ENCODE measurements around the gene LHFPL5. TPM values are rescaled to one million over a fixed set of nuclear protein-coding genes. Genes with fewer than 3 reads are reported as not detected.

Gene LHFPL5
- total RNA-seq, 1 donor from 2014 or later: not detected

GRCh38 chr6:35771343-35771627 lies 33.9 kb upstream of the LHFPL5 start:
- DNase-seq (no peak), ATAC-seq (peak in 1 of 2 donors; percentile 35)
- no peak overlapping the region for H3K4me3 ChIP-seq
- H3K36me3 ChIP-seq: no peaks in the 10 kb centered on the region
- no peak overlapping the region for H3K27ac ChIP-seq
- intact Hi-C loops (cut with DNase I): no loop called here
- peaks cover 3% of the 10 kb centered on the region for H3K4me1 ChIP-seq
- H3K27me3 ChIP-seq (ENCODE audit: low read depth): peaks cover 18% of the 10 kb centered on the region
- TF ChIP-seq CTCF (IDR thresholded peaks at IDR 0.05): no peak
- H3K9me3 ChIP-seq: no peaks in the 10 kb centered on the region

- no peak overlapping the region for H3K4me3 ChIP-seq
- H3K36me3 ChIP-seq: no peaks in the 10 kb centered on the region
- H3K27ac ChIP-seq: no peak overlapping the region
- H3K4me1 ChIP-seq: peaks cover 8% of the 10 kb centered on the region
- ATAC-seq (no peak), DNase-seq (no peak)
- H3K27me3 ChIP-seq (ENCODE audit: low read depth): peaks cover 29% of the 10 kb centered on the region
- no peaks in the 10 kb centered on the region for H3K9me3 ChIP-seq
- intact Hi-C loops (cut with DNase I): no loop called here
- TF ChIP-seq CTCF (IDR thresholded peaks at IDR 0.05): no peak
Observed at GRCh38 chr6:35774116-35774794, 30.9 kb upstream of the LHFPL5 start.

- intact Hi-C loops (cut with DNase I): no loop called here
- ATAC-seq (no peak), DNase-seq (no peak)
- no peak for TF ChIP-seq CTCF (IDR thresholded peaks at IDR 0.05)
- H3K9me3 ChIP-seq: no peaks in the 10 kb centered on the region
- peaks cover 29% of the 10 kb centered on the region for H3K27me3 ChIP-seq (ENCODE audit: low read depth)
- H3K4me1 ChIP-seq: peaks cover 8% of the 10 kb centered on the region
- no peak overlapping the region for H3K4me3 ChIP-seq
- H3K27ac ChIP-seq: no peak overlapping the region
- H3K36me3 ChIP-seq: no peaks in the 10 kb centered on the region
Observed at GRCh38 chr6:35775031-35775430, 30.1 kb upstream of the LHFPL5 start.

- ATAC-seq (peak; percentile 36 to 47), DNase-seq (no peak)
- peaks cover 8% of the 10 kb centered on the region for H3K4me1 ChIP-seq
- H3K9me3 ChIP-seq: no peaks in the 10 kb centered on the region
- no peak within 1 kb of the TSS for H3K27ac ChIP-seq
- no peak for TF ChIP-seq CTCF (IDR thresholded peaks at IDR 0.05)
- no peaks in the 10 kb centered on the region for H3K36me3 ChIP-seq
- intact Hi-C loops (cut with DNase I): no loop called here
- H3K27me3 ChIP-seq (ENCODE audit: low read depth): peaks cover 33% of the 10 kb centered on the region
- peak within 1 kb of the TSS; percentile 51 for H3K4me3 ChIP-seq
Observed at GRCh38 chr6:35776364-35777215, 28.6 kb upstream of the LHFPL5 start, which contains the start of gene CLPSL2. TSS of gene CLPSL2 (plus strand) at chr6:35776598. CDS start at chr6:35776619, 21 bp downstream.

- Histone ChIP-seq H3K27ac (no peak overlapping the region), H3K27me3 (ENCODE audit: low read depth) (peaks cover 33% of the 10 kb centered on the region), H3K4me3 (no peak overlapping the region), H3K4me1 (peaks cover 8% of the 10 kb centered on the region), H3K36me3 (no peaks in the 10 kb centered on the region), H3K9me3 (no peaks in the 10 kb centered on the region)
- intact Hi-C loops (cut with DNase I): no loop called here
- no peak for TF ChIP-seq CTCF (IDR thresholded peaks at IDR 0.05)
- ATAC-seq: no peak
- DNase-seq: no peak
Observed at GRCh38 chr6:35777356-35778102, 27.6 kb upstream of the LHFPL5 start.
